GM12801 (cell line): Measurements from ENCODE around the gene LIMCH1.

Experiments used
- TF ChIP-seq, protein P1 (sequence below): IDR thresholded peaks from one replicate; pipeline ENCODE4 v1.5.1; 2011; ENCODE audit warnings: control low read depth; ENCODE audit not compliant: insufficient read length; ENCODE audit errors: extremely low read depth

The LIMCH1 gene

DNA sequence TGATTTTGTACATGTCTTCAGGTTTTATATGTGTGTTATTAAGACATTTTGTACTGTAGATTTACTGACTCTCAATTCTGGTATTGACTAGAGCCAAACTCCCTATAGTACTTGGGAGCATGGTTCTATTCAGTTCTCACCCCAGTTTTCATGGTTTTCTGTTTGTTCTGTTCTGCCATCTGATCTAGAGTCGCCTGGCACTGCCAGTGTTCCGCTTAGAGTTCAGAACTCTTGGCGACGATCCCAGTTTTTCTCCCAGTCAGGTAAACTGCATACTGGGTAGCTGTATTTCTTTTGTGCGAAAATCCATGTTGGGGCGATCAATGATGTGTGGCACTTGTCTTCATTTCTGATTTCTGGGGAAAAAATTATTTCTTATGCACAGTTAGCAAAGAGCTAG, 132.6 kb downstream of the LIMCH1 start:
- TF ChIP-seq, protein P1, sequence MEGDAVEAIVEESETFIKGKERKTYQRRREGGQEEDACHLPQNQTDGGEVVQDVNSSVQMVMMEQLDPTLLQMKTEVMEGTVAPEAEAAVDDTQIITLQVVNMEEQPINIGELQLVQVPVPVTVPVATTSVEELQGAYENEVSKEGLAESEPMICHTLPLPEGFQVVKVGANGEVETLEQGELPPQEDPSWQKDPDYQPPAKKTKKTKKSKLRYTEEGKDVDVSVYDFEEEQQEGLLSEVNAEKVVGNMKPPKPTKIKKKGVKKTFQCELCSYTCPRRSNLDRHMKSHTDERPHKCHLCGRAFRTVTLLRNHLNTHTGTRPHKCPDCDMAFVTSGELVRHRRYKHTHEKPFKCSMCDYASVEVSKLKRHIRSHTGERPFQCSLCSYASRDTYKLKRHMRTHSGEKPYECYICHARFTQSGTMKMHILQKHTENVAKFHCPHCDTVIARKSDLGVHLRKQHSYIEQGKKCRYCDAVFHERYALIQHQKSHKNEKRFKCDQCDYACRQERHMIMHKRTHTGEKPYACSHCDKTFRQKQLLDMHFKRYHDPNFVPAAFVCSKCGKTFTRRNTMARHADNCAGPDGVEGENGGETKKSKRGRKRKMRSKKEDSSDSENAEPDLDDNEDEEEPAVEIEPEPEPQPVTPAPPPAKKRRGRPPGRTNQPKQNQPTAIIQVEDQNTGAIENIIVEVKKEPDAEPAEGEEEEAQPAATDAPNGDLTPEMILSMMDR, result no peak

GRCh38 chr4:41670982-41671381, 133.0 kb downstream of the LIMCH1 start:
- TF ChIP-seq, protein P1, result no peak

GRCh38 chr4:41678086-41678816, 140.3 kb downstream of the LIMCH1 start:
- TF ChIP-seq, protein P1, result no peak

DNA sequence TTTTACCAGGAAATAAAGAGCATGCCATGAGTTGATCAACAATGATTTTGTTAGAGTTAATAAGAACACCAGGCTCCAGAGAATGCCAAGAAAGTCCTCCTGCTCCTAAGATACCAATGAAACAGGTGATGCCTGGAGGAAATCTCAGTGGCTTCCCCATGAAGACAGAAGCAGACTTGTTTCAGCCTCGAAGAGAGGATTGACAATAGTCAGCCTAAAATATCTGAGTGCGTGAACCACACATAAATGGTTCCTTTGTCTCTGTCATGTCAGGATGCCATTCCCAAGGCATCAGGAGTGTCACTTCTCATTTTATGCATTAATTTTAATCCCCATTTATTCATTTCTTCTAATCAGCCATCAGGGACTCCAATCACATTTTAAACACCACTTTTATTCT, 141.0 kb downstream of the LIMCH1 start:
- TF ChIP-seq, protein P1, result no peak

- TF ChIP-seq, protein P1, result no peak
Measured at GRCh38 chr4:41679991-41680390, 142.0 kb downstream of the LIMCH1 start.

DNA sequence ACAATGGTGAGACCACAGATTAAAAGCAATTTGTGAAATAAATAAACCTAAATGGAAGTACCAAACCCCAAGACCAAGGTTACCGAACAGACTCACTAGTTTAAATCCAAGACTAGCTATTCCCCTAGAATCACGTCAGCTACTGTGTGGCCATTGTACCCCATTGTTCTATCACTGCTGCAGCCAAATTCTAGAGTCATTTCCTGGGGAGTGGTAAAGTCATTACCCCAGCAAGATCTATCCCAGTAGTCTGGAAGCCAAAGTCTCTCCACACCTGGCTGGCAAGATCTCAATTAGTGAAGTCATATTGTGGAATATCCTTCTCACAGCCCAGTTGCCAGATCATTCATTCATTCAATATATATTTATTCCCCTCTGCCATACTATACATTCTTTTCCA, 143.1 kb downstream of the LIMCH1 start:
- TF ChIP-seq, protein P1, result no peak

GRCh38 chr4:41683326-41683725, 145.4 kb downstream of the LIMCH1 start:
- TF ChIP-seq, protein P1, result no peak
